SK-N-SH (cell line): ENCODE measurements around the gene GRIK3. TPM values are rescaled to one million over a fixed set of nuclear protein-coding genes. Genes with fewer than 3 reads are reported as not detected.

Experiments used
- CTCF ChIA-PET: fragments of 300-600, 350-600 bp; formaldehyde crosslinking; extraction: SDS; loops from one replicate; lab custom pipeline; 2021; lab: Yijun Ruan, JAX
- POLR2A ChIA-PET: fragments of 350-600 bp; sonication (Branson Sonifier 250); formaldehyde crosslinking; extraction: SDS; loops from one replicate; lab custom pipeline; 2020; ENCODE audit warnings: antibody characterized with exemption, inconsistent platforms; lab: Yijun Ruan, JAX
- DNase-seq: peaks from one replicate; pipeline ENCODE4 v3.0.0; 2012
- H2AFZ ChIP-seq: fragments of 200-600 bp; sonication (generic); 2 replicates; pipeline ENCODE4 v1.8.1; 2016; ENCODE audit warnings: antibody characterized with exemption, mild to moderate bottlenecking, low read depth
- H3F3A ChIP-seq: fragments of 200-600 bp; sonication (generic); replicated peaks from 2 replicates; pipeline ENCODE3; 2016; ENCODE audit warnings: antibody characterized with exemption, mild to moderate bottlenecking; ENCODE audit not compliant: insufficient read depth
- H3K27ac ChIP-seq, 2 experiments: fragments of 200-500 bp in 1 of 2; fragments of 200-600 bp in 1 of 2; sonication (Bioruptor generic) in 1 of 2; sonication (generic), shearing (Covaris generic) in 1 of 2; 2 replicates each; pipeline versions ENCODE4 v1.5.1 to v1.6.1; 2014 to 2016; ENCODE audit warnings: low read depth in 2 of 2, inconsistent platforms in 1 of 2, low read length in 1 of 2, mild to moderate bottlenecking in 1 of 2, mixed read lengths in 1 of 2
- H3K27me3 ChIP-seq: fragments of 200-600 bp; sonication (generic), shearing (Covaris generic); 2 replicates; pipeline ENCODE4 v1.6.1; 2016; ENCODE audit warnings: mixed run types; ENCODE audit not compliant: insufficient read depth
- H3K36me3 ChIP-seq, 2 experiments: fragments of 200-500 bp in 1 of 2; fragments of 200-600 bp in 1 of 2; sonication (Bioruptor generic) in 1 of 2; sonication (generic) in 1 of 2; replicated peaks in 1 of 2; 2 replicates each; pipeline versions ENCODE3 to v1.5.1; 2014 to 2016; ENCODE audit warnings: low read length in 1 of 2, mild to moderate bottlenecking in 1 of 2; ENCODE audit not compliant: insufficient read depth in 2 of 2, control insufficient read depth in 1 of 2
- H3K4me1 ChIP-seq, 2 experiments: fragments of 200-500 bp in 1 of 2; fragments of 200-600 bp in 1 of 2; sonication (Bioruptor generic) in 1 of 2; sonication (generic), shearing (Covaris generic) in 1 of 2; 2 replicates each; pipeline versions ENCODE4 v1.5.1 to v1.6.1; 2014 to 2016; ENCODE audit warnings: low read depth in 1 of 2, low read length in 1 of 2, mixed run types in 1 of 2; ENCODE audit not compliant: insufficient read depth in 2 of 2, control insufficient read depth in 1 of 2
- H3K4me2 ChIP-seq: fragments of 200-600 bp; sonication (generic), shearing (Covaris generic); 2 replicates; pipeline ENCODE4 v1.6.1; 2017; ENCODE audit warnings: mixed run types
- H3K4me3 ChIP-seq, 2 experiments: fragments of 200-500 bp in 1 of 2; fragments of 200-600 bp in 1 of 2; sonication (Bioruptor generic) in 1 of 2; sonication (generic), shearing (Covaris generic) in 1 of 2; 2 replicates each; pipeline versions ENCODE4 v1.5.1 to v1.8.1; 2014 to 2016; ENCODE audit warnings: low read depth in 2 of 2, inconsistent platforms in 1 of 2, low read length in 1 of 2, mild to moderate bottlenecking in 1 of 2, mixed read lengths in 1 of 2, moderate library complexity in 1 of 2
- H3K79me2 ChIP-seq: fragments of 200-600 bp; sonication (generic); 2 replicates; pipeline ENCODE4 v1.8.1; 2017; ENCODE audit warnings: mild to moderate bottlenecking; ENCODE audit not compliant: insufficient read depth
- H3K9ac ChIP-seq: fragments of 200-600 bp; sonication (generic); 2 replicates; pipeline ENCODE4 v1.6.1; 2017; ENCODE audit warnings: mixed run types
- H3K9me2 ChIP-seq: fragments of 200-600 bp; sonication (generic); 2 replicates; pipeline ENCODE4 v1.6.1; 2017; ENCODE audit warnings: mixed run types
- H3K9me3 ChIP-seq: fragments of 200-600 bp; sonication (generic); 2 replicates; pipeline ENCODE4 v1.6.1; 2017; ENCODE audit warnings: mixed run types, mild to moderate bottlenecking, moderate library complexity
- H4K20me1 ChIP-seq: fragments of 200-600 bp; sonication (generic); 2 replicates; pipeline ENCODE4 v1.6.1; 2017; ENCODE audit warnings: mild to moderate bottlenecking, mixed run types; ENCODE audit not compliant: insufficient read depth
- EP300 ChIP-seq, 2 experiments: IDR thresholded peaks; 2 replicates each; pipeline versions ENCODE4 v1.4.0 to v1.6.1; 2012; ENCODE audit warnings: borderline replicate concordance in 1 of 2, low read depth in 1 of 2, low read length in 1 of 2
- EZH2phosphoT487 ChIP-seq: fragments of 200-600 bp; sonication (generic); IDR thresholded peaks from 2 replicates; pipeline ENCODE4 v1.6.1; 2017; ENCODE audit warnings: low read depth, mixed run types, mild to moderate bottlenecking, antibody characterized with exemption, moderate library complexity, borderline replicate concordance
- FOXJ3 ChIP-seq: sonication (generic); formaldehyde crosslinking; IDR thresholded peaks from 2 replicates; pipeline ENCODE4 v1.5.1; 2020; ENCODE audit warnings: mild to moderate bottlenecking, missing genetic modification reagents
- JUND ChIP-seq: IDR thresholded peaks from 2 replicates; pipeline ENCODE4 v1.4.0; 2012
- NRF1 ChIP-seq: IDR thresholded peaks from 2 replicates; pipeline ENCODE4 v1.6.1; 2012; ENCODE audit warnings: low read depth, mild to moderate bottlenecking, low read length
- RAD21 ChIP-seq: IDR thresholded peaks from 2 replicates; pipeline ENCODE4 v1.6.1; 2012; ENCODE audit warnings: mild to moderate bottlenecking, low read length
- RCOR1 ChIP-seq: fragments of 150-350 bp; IDR thresholded peaks from 2 replicates; pipeline ENCODE4 v1.6.1; 2017; ENCODE audit warnings: antibody characterized with exemption, low read length
- RFX5 ChIP-seq: IDR thresholded peaks from 2 replicates; pipeline ENCODE4 v1.6.1; 2012; ENCODE audit warnings: mild to moderate bottlenecking, improper control_type of control experiment, low read length
- RXRA ChIP-seq: IDR thresholded peaks from 2 replicates; pipeline ENCODE4 v1.4.0; 2012; ENCODE audit warnings: low read depth, mild to moderate bottlenecking, borderline replicate concordance
- SIN3A ChIP-seq: IDR thresholded peaks from 2 replicates; pipeline ENCODE4 v1.6.1; 2012; ENCODE audit warnings: low read depth, mild to moderate bottlenecking, low read length, moderate library complexity, borderline replicate concordance
- SMC3 ChIP-seq: IDR thresholded peaks from 2 replicates; pipeline ENCODE4 v1.6.1; 2012; ENCODE audit warnings: low read depth, low read length, improper control_type of control experiment
- TAF1 ChIP-seq: IDR thresholded peaks from 2 replicates; pipeline ENCODE4 v1.6.1; 2012; ENCODE audit warnings: low read depth, mild to moderate bottlenecking, low read length, moderate library complexity, borderline replicate concordance
- YY1 ChIP-seq: IDR thresholded peaks from 2 replicates; pipeline ENCODE4 v1.4.0; 2012; ENCODE audit warnings: low read depth, mild to moderate bottlenecking
- WGBS: methylation state at CpG from one replicate; pipeline ENCODE4 v1.1.6; 2017; ENCODE audit warnings: low lambda C conversion rate; 5-methylcytosine and 5-hydroxymethylcytosine counted together
- polyA plus RNA-seq, 3 experiments: library from polyadenylated mRNA; depleted of rRNA; stranded (reverse); fragments of >200 nt; gene quantifications; 2 replicates each; pipeline ENCODE4 v1.2.3, GENCODE V29; 2012
- TF ChIP-seq, protein P1 (sequence below): fragments of 150-350 bp; IDR thresholded peaks from 2 replicates; pipeline ENCODE4 v1.6.1; 2016; ENCODE audit warnings: mild to moderate bottlenecking, low read depth, low read length
- TF ChIP-seq, protein P2 (sequence below): IDR thresholded peaks from 2 replicates; pipeline ENCODE4; 2012

The GRIK3 gene
- polyA plus RNA-seq, 1 of the 3 experiments (the other 2 are of a cell fraction) = not detected

DNA sequence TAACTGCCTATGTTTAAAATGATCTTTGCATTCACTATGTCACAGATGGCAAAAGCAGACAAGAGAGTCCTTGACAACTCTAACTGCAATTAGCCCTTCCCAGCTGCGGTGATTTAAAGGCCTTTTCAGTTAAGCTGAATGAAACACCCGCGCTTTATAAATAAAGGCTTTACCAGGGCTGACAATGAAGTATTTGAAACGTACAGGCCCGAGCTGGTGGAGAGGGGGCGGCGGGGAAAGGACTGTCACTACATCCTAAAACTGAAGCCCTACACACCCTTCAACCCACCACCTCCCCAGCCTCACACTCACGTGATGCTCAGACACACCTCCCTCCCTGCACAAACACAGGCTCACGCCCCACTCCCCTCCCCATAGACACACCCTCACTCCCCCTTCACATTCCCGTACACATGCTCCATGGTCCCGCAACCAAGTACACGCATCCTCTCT lies 45.5 kb downstream of the GRIK3 start:
- DNase-seq = no peak
- Histone ChIP-seq H3F3A (no peaks in the 10 kb centered on the region), H4K20me1 (no peaks in the 10 kb centered on the region), H3K4me3 (no peak overlapping the region), H3K27ac (no peak overlapping the region), H3K36me3 (no peaks in the 10 kb centered on the region), H3K9me2 (no peaks in the 10 kb centered on the region), H3K4me1 (no peaks in the 10 kb centered on the region), H2AFZ (no peak overlapping the region), H3K79me2 (no peaks in the 10 kb centered on the region), H3K9me3 (no peaks in the 10 kb centered on the region), H3K27me3 (no peaks in the 10 kb centered on the region), H3K9ac (no peak overlapping the region), H3K4me2 (no peak overlapping the region)
- TF ChIP-seq JUND (no peak), TAF1 (no peak), RAD21 (no peak), NRF1 (no peak), RXRA (no peak), YY1 (no peak), RFX5 (no peak), SMC3 (no peak)
- TF ChIP-seq, protein P1, sequence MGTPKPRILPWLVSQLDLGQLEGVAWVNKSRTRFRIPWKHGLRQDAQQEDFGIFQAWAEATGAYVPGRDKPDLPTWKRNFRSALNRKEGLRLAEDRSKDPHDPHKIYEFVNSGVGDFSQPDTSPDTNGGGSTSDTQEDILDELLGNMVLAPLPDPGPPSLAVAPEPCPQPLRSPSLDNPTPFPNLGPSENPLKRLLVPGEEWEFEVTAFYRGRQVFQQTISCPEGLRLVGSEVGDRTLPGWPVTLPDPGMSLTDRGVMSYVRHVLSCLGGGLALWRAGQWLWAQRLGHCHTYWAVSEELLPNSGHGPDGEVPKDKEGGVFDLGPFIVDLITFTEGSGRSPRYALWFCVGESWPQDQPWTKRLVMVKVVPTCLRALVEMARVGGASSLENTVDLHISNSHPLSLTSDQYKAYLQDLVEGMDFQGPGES = no peak
- TF ChIP-seq, protein P2, sequence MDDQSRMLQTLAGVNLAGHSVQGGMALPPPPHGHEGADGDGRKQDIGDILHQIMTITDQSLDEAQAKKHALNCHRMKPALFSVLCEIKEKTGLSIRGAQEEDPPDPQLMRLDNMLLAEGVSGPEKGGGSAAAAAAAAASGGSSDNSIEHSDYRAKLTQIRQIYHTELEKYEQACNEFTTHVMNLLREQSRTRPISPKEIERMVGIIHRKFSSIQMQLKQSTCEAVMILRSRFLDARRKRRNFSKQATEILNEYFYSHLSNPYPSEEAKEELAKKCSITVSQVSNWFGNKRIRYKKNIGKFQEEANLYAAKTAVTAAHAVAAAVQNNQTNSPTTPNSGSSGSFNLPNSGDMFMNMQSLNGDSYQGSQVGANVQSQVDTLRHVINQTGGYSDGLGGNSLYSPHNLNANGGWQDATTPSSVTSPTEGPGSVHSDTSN = no peak
- ChIA-PET POLR2A (no interaction called here), CTCF (no interaction called here)
- 47% methylated on average over 12 of the region's 12 CpGs for WGBS

DNA sequence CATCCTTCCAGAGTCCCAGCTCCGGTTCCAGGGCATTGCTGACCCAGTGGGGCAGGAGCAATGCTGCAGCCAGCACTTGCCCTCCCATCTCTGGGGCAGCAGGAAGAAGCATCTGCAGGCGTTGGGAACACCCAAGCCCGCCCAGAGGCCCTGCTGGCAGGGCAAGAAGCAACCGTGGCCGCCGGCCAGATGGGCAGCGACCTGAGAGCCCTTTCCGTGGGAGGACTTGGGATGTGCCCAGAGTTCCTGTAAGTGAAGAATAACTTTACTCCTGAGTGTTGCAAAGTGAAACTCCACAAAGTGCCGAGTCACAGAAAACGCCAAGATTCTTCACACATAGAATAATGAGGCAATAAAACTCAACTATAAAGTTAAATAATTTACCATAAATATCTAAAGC lies 46.0 kb downstream of the GRIK3 start:
- Histone ChIP-seq H3K9ac (no peak overlapping the region), H3K9me2 (no peaks in the 10 kb centered on the region), H3K27ac (no peak overlapping the region), H2AFZ (no peak overlapping the region), H3K9me3 (no peaks in the 10 kb centered on the region), H3F3A (no peaks in the 10 kb centered on the region), H3K4me3 (no peak overlapping the region), H3K79me2 (no peaks in the 10 kb centered on the region), H3K4me1 (no peaks in the 10 kb centered on the region), H3K4me2 (no peak overlapping the region), H3K27me3 (no peaks in the 10 kb centered on the region), H4K20me1 (no peaks in the 10 kb centered on the region), H3K36me3 (no peaks in the 10 kb centered on the region)
- DNase-seq = no peak
- WGBS = 33% methylated on average over 3 of the region's 10 CpGs
- no peak for TF ChIP-seq TAF1
- TF ChIP-seq RCOR1 = no peak
- TF ChIP-seq RFX5 = no peak
- TF ChIP-seq EZH2phosphoT487 = no peak
- no peak for TF ChIP-seq SIN3A
- TF ChIP-seq RXRA = no peak
- no peak for TF ChIP-seq FOXJ3 (CRISPR knock-in tag)
- TF ChIP-seq YY1 = no peak
- TF ChIP-seq EP300 (IDR thresholded peaks at IDR 0.05; ENCODE audit: borderline replicate concordance in 1 of 2, low read depth in 1 of 2, low read length in 1 of 2) = no peak
- POLR2A ChIA-PET = no interaction called here
- CTCF ChIA-PET = interaction anchor here (1.0 kb wide), 1 partner anchor 412 kb away, joined by 3 read pairs; no protein-coding TSS in a partner anchor
